ENCODE results near the gene INAFM2.
A peak's percentile ranks its signal among the peaks of the same experiment; 100 is the strongest.

Gene INAFM2

DNA sequence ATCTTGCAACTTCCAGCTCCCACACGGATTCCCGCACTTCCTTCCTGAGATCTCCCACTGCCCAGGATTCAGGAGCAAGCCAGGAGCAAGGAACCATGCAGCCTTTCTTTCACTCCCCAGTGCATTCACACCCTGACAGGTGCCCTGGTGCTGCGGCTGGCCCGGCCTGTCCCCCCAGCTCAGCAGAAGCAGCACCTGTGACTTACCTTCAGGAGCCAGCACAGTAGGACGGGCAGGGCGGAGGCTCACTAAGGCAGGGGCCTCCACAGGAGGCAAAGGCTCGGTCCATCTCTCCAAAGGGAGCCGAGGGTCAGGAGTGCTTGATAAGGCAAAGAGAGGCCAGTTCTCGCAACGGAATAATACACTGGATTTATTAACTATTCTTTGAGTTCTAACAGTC, 45.5 kb upstream of the INAFM2 start:
- no peak for DNase-seq (ENCODE audit: low read depth)
- no peak overlapping the region for H3K4me3 ChIP-seq (ENCODE audit: low read length)
- TF ChIP-seq, protein P1, sequence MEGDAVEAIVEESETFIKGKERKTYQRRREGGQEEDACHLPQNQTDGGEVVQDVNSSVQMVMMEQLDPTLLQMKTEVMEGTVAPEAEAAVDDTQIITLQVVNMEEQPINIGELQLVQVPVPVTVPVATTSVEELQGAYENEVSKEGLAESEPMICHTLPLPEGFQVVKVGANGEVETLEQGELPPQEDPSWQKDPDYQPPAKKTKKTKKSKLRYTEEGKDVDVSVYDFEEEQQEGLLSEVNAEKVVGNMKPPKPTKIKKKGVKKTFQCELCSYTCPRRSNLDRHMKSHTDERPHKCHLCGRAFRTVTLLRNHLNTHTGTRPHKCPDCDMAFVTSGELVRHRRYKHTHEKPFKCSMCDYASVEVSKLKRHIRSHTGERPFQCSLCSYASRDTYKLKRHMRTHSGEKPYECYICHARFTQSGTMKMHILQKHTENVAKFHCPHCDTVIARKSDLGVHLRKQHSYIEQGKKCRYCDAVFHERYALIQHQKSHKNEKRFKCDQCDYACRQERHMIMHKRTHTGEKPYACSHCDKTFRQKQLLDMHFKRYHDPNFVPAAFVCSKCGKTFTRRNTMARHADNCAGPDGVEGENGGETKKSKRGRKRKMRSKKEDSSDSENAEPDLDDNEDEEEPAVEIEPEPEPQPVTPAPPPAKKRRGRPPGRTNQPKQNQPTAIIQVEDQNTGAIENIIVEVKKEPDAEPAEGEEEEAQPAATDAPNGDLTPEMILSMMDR (IDR thresholded peaks at IDR 0.05; ENCODE audit: insufficient read depth, low read depth, low read length, missing control alignments), result no peak

DNA sequence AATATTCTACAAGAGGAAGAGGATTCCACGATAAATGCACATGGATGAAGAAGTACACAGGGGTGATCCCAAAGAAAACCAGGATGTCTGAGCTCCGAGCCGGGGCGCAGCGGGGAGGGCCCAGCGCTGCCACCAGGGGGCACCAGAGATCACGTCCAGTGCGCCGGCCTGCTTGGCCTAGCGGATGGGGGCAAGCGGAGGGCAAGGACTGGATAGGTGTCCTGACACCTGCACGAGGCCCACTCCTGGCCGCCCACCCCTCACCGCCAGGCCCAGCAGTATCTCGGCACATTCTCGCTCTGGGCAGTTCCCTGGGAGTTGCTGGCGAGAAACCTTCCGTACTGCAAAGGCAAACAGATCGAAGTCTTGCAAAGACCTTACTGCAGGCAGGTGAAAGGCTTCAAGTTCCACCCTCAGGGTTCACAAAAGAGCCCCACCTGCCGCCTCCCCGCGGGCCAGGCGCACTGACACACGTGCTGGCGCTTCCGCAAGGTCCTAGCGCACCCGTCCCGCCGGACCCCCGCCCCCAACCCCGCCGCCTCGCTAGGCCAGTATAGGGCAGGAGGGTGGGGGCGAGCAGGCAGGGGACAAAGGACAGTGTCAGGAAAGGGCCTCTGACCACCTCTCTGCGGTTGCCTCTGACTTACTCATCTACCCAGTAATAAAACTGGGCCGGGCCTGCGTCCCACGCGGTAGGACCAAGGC, 43.9 kb upstream of the INAFM2 start:
- TF ChIP-seq, protein P1 (IDR thresholded peaks at IDR 0.05; ENCODE audit: insufficient read depth, low read depth, low read length, missing control alignments), result peak; percentile 94
- no peak overlapping the region for H3K4me3 ChIP-seq (ENCODE audit: low read length)
- DNase-seq (ENCODE audit: low read depth), result peak; percentile 50

DNA sequence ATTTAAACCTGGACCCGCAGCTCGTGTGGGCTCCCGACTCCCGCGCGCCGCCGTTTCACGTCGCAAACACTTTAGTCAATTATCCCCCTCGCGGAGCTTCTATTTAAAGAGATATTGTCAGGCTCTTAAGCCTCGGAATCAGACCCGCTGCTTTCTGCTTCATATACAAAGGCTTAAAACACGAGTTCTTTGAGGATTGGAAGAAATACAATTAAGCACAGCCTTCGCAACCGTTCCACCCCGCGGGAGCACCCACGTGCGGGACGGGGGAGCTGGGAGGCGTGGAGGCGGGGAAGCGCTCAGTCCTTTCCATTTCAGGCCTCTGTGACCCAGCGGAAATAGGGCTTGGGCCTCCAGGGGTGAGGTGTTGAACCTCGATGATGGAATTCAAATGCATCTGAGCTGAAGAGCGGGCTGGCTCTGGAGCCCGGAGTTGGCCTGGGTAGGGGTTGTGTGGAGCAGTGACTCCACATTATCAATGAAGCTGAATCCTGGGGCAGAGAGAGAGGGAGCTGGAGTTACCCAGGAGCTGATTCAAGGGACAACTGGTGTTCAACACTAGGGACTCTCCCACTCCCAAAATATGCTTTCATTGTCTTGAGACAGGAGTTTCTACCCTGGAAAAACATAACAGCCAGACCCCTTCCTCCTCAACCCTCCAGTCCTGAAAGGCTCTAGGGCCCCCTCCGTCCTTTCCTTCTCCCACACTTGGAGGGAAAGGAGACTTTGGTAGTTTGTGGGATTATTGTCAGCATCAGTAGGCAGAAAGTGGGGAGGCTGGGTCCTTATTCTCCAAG, 43.0 kb upstream of the INAFM2 start:
- TF ChIP-seq, protein P1 (IDR thresholded peaks at IDR 0.05; ENCODE audit: insufficient read depth, low read depth, low read length, missing control alignments), result no peak

GRCh38 chr15:40281057-40281800, 42.3 kb upstream of the INAFM2 start:
- no peak for DNase-seq (ENCODE audit: low read depth)
- TF ChIP-seq, protein P1 (IDR thresholded peaks at IDR 0.05; ENCODE audit: insufficient read depth, low read depth, low read length, missing control alignments), result no peak
- H3K4me3 ChIP-seq (ENCODE audit: low read length), result no peak overlapping the region

More for the DNA sequence above, 43.0 kb upstream of the INAFM2 start:
- no peak overlapping the region for H3K4me3 ChIP-seq (ENCODE audit: low read length)
- no peak for DNase-seq (ENCODE audit: low read depth)

GRCh38 chr15:40281801-40282146, 41.7 kb upstream of the INAFM2 start:
- H3K4me3 ChIP-seq (ENCODE audit: low read length), result no peak overlapping the region

GRCh38 chr15:40282147-40282868, 41.2 kb upstream of the INAFM2 start:
- peak; percentile 43 for DNase-seq (ENCODE audit: low read depth)
- TF ChIP-seq, protein P1 (IDR thresholded peaks at IDR 0.05; ENCODE audit: insufficient read depth, low read depth, low read length, missing control alignments), result no peak
- H3K4me3 ChIP-seq (ENCODE audit: low read length), result peak overlapping the region; percentile 16

More at GRCh38 chr15:40281801-40282146, 41.7 kb upstream of the INAFM2 start:
- no peak for DNase-seq (ENCODE audit: low read depth)
- TF ChIP-seq, protein P1 (IDR thresholded peaks at IDR 0.05; ENCODE audit: insufficient read depth, low read depth, low read length, missing control alignments), result no peak
